GM21423 (cell line): ENCODE measurements around the gene RPL7A.
"Not testable (repeated sequence)": the region's sequence is repeated elsewhere in the genome, so short reads cannot be mapped to it uniquely, and the experiment has no call there.

Source experiments
- ATAC-seq: cut with Tn5 transposase; IDR thresholded peaks from one replicate; pipeline ENCODE4 v1.9.1; 2021; ENCODE audit warnings: mild to moderate bottlenecking, moderate library complexity; ENCODE audit not compliant: unreplicated experiment

Gene RPL7A

DNA sequence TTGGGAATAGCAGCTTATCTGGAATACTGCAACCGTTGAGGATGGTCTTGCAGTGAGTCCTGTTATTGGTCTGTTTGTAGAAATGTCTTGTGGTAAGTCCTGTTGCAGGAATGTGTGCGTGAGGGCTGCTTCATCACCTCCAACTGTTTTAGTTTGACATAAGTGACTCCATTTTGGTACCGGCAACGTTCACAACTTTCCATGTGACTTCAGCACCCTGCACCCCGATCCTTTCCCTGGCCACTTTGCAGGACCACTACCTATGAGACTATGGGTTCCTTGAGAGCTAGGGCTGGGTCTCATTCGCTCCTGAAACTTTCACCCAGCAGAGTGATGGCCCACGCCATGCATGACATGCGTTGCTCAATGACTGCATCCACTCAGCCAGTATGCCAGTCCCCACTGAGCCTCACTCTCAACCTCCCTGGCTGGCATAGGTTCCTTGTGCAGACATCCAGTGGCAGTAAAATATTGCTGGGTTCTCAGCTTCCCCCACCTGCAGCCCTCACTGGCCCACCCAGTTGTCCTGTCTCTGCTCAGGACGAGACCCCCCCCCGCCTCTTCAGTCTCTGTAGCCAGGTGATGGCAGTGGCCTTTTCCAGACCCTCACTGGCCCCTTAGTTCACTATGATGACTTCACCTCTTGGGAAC, 20.1 kb upstream of the RPL7A start:
- ATAC-seq: no peak

- ATAC-seq: not testable (repeated sequence)
These were observed 18.5 kb upstream of the RPL7A start for GRCh38 chr9:133329306-133330156.

GRCh38 chr9:133331221-133331620, 16.8 kb upstream of the RPL7A start:
- ATAC-seq: no peak

GRCh38 chr9:133331641-133332380, 16.2 kb upstream of the RPL7A start:
- ATAC-seq: no peak

DNA sequence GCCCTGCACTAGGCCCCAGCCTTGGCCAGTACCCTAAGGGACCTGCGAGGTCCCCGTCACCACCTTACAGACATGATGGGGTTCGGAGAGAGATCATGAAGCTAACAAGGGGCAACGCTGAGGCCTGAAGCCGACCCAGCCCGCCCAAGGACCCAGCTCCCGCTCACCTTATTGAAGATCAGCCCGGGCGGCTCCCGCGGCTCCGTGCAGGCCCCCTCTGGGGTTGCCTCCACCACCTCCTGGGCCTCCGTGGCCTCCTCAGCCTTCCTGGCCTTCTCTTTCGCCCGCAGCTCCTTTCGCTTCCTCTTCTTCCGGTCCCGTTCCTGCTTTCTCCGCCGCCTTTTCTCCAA, 15.7 kb upstream of the RPL7A start:
- ATAC-seq: no peak

DNA sequence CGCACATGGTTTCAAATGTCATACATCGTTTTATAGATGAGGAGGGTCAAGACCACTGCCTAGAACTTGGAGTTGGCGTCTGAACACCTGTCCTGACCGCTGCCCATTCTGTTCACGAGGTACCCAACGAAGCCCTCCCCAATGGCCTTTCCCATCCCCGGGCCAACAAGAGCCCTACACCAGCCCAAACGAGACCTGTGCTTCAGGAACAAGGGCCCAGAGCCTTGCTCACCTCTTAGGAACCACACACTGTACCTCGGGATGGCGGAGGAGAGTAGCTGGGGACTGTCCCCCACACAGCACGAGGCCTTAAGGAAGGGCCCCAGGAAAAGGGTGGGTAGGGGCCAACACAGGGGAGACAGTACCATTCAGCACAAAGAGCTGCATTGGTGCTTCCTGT, 15.0 kb upstream of the RPL7A start:
- no peak for ATAC-seq

GRCh38 chr9:133333566-133333965, 14.5 kb upstream of the RPL7A start:
- ATAC-seq: no peak

GRCh38 chr9:133334161-133334560, 13.9 kb upstream of the RPL7A start:
- ATAC-seq: no peak

DNA sequence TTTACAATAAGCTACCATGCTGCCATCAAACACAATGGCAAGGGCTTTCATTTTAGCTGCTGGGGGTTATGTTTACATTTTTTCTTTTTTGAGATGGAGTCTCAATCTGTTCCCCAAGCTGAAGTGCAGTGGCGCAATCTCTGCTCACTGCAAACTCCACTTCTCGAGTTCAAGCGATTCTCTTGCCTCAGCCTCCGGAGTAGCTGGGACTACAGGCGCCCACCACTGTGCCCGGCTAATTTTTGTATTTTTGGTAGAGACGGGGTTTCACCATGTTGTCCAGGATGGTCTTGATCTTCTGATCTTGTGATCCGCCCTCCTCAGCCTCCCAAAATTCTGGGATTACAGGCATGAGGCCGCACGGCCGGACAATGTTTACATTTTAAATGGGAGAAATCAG, 13.1 kb upstream of the RPL7A start:
- not testable (repeated sequence) for ATAC-seq

DNA sequence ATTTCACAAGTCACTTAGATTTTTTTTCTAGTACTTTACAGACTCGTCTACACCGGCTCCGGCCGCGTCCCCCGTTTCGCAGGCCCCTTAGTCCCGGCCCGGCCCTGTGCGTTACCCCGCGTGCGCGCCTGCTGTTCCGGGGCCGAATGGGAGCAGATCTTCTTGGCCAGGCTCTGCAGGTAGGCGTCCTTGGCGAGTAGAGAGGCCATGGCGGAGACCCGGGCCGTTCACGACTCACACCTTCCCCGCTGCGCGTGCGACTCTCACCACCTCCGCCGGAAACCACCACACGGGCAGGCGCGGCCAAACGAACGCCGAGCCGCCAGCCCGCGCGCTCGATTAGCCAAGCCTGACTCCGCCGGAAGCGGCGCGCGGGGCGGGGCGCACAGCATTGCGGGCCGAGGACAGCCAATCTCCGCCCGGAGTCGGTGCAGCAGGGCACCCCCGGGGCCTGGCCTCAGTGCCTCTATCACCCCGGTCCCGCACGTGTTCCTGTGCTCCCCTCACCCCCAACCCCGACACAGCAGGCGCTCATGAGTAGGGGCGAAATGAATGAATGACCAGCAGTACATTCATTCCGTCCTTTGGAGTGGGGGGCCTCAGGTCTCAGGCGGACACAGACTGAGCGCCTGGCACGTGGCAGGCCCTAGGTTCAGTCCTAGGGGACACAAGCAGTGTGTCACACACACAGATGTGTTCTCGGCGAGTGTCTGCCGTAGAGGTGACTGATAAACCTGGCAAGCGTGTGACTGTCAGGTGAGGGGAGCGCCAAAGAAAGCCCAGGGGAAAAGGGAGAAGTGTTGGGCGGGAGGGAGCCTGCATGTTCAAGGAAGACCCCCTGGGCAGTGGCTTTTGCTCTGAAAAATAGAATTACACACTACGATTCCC, 11.8 kb upstream of the RPL7A start, which contains the start of gene SURF6:
SURF6 (minus strand) TSS at position 265 of the 888 bp plus-strand sequence; CDS start at position 209, 56 bp downstream.
- ATAC-seq: peak; percentile 86

DNA sequence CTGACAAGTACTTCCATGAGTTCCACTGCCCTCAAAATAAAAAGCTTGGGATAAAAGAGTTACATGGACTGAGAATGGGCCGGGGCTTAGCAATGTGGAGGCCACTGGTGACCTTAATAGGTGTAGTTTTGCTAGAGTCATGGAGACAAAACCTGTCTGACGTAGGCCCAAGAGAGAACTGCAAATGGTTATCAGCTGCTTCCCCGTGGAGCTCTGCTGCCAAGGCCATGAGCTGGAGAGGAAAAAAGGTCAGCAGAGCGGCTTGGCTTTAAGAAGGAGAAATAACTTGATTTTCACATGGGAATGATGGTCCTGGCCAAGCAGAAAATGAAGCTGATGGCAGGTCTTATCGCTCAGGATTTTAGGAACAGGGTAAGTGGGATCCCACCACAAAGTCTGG, 8.4 kb upstream of the RPL7A start:
- ATAC-seq: no peak

- ATAC-seq: no peak
These were observed 7.8 kb upstream of the RPL7A start for GRCh38 chr9:133340256-133340655.

GRCh38 chr9:133340916-133341315, 7.1 kb upstream of the RPL7A start:
- ATAC-seq: no peak

- ATAC-seq: no peak
These were observed 6.5 kb upstream of the RPL7A start for GRCh38 chr9:133341369-133342068.

- no peak for ATAC-seq
These were observed 6.0 kb upstream of the RPL7A start for GRCh38 chr9:133342069-133342406.

DNA sequence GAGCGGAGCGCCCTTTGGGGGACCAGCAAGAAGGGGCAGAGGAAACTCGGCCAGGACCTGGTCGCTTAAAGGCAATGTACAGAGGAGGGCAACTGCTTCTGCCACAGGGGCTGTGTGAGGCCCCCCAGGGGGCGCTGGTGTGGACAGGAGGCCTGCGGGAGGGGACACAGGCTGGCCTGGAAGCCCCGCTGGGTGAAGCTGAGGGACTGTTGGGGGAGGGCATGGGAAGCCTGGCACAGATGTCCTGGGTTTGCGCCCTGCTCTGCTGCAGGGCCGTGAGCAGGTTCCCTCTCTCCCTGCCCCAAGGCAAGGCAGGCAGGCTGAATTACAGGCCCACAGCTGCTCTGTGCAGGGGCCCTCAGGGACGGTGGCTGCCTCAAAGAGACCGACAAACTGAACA, 5.4 kb upstream of the RPL7A start:
- ATAC-seq: no peak

DNA sequence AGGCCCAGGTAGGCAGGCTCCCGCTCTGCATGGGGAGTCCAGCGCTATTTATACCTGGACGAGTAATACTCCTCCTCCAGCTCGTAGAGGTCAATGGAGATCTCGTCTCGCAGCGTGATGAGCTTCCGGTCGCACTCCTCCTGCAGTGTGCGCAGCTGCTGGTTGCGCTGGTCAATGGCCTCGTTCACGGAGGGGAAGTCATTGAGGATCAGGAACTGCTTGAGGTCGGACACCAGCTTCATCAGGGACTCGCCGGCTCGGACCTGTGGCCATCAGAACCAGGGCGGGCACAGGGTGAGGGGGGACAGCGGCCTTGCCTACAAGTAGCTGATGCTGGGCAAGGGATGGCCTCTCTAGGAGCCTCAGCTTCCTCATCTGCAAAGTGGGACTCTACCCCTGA, 3.9 kb upstream of the RPL7A start:
- no peak for ATAC-seq

- no peak for ATAC-seq
These were observed 3.0 kb upstream of the RPL7A start for GRCh38 chr9:133344979-133345378.

DNA sequence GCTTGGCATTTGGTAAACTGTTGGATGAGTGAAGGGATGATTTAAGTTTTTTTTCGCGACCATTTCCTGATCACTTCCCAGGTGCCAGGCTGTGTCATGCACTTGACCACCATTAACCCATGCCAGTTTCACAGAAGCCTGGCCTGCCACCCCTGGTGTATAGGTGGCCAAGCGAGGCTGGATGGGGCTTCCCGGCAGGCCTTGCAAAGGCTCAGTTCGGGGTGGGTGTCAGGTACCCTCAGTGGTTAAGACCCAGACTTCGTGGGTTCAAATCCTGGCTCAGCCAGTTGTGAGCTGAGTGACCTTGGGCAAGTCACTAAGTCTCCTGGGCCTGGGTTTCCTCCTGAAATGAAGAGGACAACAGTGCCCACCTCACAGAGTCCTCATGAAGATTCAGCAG, 2.4 kb upstream of the RPL7A start:
- ATAC-seq: no peak
